NCI-H345 treated with DMSO at 0.1 percent for 48 hours (cell line): ENCODE data around the gene FBXL14.
A peak's percentile ranks its signal among the peaks of the same experiment; 100 is the strongest.
"Not testable (repeated sequence)": the region's sequence is repeated elsewhere in the genome, so short reads cannot be mapped to it uniquely, and the experiment has no call there.

Experiments used
- DNase-seq: peaks from one replicate; lab custom pipeline; 2025; ENCODE audit not compliant: unreplicated experiment; lab: John Stamatoyannopoulos, UW

Gene FBXL14

GRCh38 chr12:1619587-1619986, 25.2 kb upstream of the FBXL14 start:
- no peak for DNase-seq

- no peak for DNase-seq
Observed at GRCh38 chr12:1619159-1619558, 24.8 kb upstream of the FBXL14 start.

GRCh38 chr12:1618489-1618888, 24.1 kb upstream of the FBXL14 start:
- no peak for DNase-seq

GRCh38 chr12:1616233-1617066, 22.1 kb upstream of the FBXL14 start:
- no peak for DNase-seq

GRCh38 chr12:1614360-1614759, 20.0 kb upstream of the FBXL14 start:
- DNase-seq = no peak

GRCh38 chr12:1613860-1614259, 19.5 kb upstream of the FBXL14 start:
- no peak for DNase-seq

GRCh38 chr12:1611803-1612572, 17.6 kb upstream of the FBXL14 start:
- DNase-seq = no peak

GRCh38 chr12:1610072-1610643, 15.8 kb upstream of the FBXL14 start:
- no peak for DNase-seq

- no peak for DNase-seq
Observed at GRCh38 chr12:1608713-1609119, 14.3 kb upstream of the FBXL14 start.

- DNase-seq = no peak
Observed at GRCh38 chr12:1607940-1608712, 13.7 kb upstream of the FBXL14 start.

- peak; percentile 59 for DNase-seq
Observed at GRCh38 chr12:1606021-1606622, 11.7 kb upstream of the FBXL14 start.

- DNase-seq = peak; percentile 69
Observed at GRCh38 chr12:1605129-1606020, 11.0 kb upstream of the FBXL14 start.

GRCh38 chr12:1604464-1604863, 10.1 kb upstream of the FBXL14 start:
- no peak for DNase-seq

- no peak for DNase-seq
Observed at GRCh38 chr12:1603269-1603993, 9.1 kb upstream of the FBXL14 start.

- not testable (repeated sequence) for DNase-seq
Observed at GRCh38 chr12:1602706-1603105, 8.3 kb upstream of the FBXL14 start.

GRCh38 chr12:1598757-1599156, 4.4 kb upstream of the FBXL14 start:
- no peak for DNase-seq

- DNase-seq = no peak
Observed at GRCh38 chr12:1595690-1596347, 1.4 kb upstream of the FBXL14 start.

- DNase-seq = no peak
Observed at GRCh38 chr12:1595026-1595561, 713 bp upstream of the FBXL14 start.

GRCh38 chr12:1594006-1594260, 448 bp downstream of the FBXL14 start:
- DNase-seq = peak; percentile 37
